ELF-1 (cell line): ENCODE data around the gene MUS81.
"Not testable (repeated sequence)": the region's sequence is repeated elsewhere in the genome, so short reads cannot be mapped to it uniquely, and the experiment has no call there.

Experiments used
- DNase-seq: peaks from one replicate; pipeline ENCODE4 v3.0.0-alpha.2; 2016; ENCODE audit warnings: low read depth, low spot score

MUS81 gene

DNA sequence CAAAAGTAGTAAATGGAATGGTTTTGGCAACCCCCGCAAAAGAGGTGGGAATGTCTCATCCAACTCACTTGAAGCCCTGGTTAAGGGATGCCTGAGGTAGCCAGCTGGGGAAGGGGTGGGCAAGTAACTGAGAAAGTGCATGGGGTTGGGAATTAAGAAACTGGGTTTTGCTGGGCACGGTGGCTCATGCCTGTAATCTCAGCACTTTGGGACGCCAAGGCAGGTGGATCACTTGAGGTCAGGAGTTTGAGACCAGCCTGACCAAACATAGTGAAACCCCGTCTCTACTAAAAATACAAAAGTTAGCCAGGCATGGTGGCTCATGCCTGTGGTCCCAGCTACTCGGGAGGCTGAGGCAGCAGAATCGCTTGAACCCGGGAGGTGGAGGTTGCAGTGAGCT lies 11.5 kb upstream of the MUS81 start:
- not testable (repeated sequence) for DNase-seq

DNA sequence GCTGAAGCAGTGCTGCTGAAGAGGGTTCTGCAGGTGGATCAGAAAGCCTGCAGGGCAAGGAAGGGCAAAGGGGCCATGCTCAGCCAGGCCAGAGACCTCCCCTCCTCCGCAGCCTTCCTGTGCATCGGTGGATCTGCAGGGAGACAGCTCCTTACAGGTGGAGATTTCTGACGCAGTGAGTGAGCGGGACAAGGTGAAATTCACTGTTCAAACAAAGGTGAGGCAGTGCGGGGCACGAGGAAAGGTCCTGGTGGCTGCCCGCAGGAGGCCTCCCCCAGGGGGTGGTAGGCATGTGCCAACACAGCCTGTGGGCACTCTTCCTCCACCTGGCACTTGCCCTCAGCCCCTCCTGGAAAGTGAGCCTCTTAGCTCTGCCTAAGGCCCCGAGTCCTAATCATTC lies 10.9 kb upstream of the MUS81 start:
- DNase-seq: peak; percentile 60

DNA sequence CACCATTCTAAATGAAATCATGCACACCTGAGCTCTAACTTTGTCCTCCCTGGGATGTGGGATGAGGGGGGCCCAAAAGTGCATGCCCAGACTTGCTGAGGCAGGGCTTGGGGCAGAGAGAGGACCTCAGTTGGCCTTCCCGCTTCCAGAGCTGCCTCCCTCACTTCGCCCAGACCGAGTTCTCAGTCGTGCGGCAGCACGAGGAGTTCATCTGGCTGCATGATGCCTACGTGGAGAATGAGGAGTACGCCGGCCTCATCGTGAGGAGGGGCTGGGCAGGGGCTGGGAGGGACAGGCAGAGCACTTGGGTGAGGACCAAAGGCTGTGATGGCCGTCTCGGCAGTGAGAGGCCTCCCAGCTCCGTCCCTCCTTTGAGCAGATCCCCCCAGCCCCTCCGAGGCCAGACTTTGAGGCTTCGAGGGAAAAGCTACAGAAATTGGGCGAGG lies 10.4 kb upstream of the MUS81 start:
- peak; percentile 14 for DNase-seq

GRCh38 chr11:65850217-65851082 lies 9.8 kb upstream of the MUS81 start:
- peak; percentile 25 for DNase-seq

DNA sequence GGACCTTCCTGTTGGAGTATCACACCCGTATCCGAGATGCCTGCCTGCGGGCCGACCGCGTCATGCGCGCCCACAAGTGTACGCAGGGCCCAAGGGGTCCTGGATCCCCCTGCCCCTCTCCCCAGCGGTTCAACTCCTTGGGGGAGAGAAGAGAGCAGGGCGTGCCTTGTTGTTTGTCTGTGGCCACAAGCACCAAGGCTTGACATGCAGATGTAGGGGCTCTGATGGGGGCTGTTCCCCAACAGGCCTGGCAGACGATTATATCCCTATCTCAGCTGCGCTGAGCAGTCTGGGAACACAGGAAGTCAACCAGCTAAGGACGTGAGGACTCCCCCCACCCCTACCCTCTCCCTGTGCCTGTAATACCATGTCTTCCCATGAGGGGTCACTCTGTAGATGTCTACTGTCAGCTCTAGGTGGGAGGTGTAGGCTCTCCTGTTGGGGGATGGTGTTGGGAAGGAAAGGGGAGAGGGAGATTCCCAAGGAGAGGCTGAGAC lies 9.1 kb upstream of the MUS81 start:
- DNase-seq: peak; percentile 91

- DNase-seq: peak; percentile 23
Measured at GRCh38 chr11:65851811-65852507, 8.3 kb upstream of the MUS81 start.

DNA sequence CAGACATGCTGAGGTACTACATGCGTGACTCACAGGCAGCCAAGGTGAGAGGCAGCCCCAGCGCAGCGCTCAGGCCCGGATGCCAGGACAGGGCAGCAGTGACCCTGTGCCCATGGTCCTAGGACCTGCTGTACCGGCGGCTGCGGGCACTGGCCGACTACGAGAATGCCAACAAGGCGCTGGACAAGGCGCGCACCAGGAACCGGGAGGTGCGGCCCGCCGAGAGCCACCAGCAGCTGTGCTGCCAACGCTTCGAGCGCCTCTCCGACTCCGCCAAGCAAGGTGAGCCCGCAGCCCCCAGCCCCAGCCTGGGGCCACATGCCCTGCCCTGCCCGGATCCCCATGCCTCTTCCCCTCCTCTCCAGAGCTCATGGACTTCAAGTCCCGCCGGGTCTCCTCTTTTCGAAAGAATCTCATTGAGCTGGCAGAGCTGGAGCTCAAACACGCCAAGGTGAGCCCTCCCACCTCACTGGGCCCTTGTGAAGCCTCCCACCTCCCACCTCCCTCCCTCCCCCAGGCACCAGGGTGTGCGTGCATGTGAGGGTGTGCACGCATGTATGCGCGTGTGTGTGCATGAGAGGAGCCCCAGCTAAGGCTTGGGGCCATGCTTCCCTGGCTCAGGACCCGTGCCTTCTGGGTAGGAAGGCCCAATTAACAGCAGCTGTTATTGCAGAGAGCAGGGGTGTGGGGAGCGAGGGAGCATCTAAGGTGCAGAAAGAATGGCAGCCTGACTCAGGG lies 7.6 kb upstream of the MUS81 start:
- DNase-seq: peak; percentile 27

DNA sequence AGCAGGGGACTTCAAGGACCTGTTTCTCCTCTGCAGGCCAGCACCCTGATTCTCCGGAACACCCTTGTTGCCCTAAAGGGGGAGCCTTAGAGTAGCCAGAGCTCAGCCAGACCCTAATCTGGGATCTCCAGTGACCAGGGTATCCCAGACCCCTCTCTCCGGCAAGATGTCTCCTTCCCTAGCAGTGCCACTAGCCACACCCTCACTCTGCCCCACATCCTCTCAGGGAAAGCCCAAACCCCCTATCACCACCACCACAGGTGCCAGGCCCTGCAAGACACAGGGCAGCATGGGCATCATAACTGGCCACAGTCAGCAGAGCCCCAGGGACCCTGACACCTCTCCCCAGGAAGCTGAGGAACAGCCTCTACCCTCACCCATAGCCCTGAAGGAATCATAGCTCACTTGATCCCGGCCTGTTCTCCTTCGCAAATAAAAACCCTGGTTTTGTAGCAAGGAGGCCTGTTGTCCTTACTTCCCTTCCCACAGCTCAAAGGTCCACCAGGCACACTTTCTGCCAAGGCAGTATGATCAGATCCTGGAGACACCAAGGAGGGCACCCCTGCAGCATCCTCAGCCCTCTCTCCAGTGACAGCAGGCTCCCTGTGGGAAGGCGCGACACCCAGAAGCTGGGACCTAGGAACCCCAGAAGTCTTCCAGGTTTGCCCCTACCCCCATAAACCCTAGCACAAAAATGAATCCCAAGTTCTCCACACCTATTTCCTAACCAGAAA lies 6.8 kb upstream of the MUS81 start:
- no peak for DNase-seq

DNA sequence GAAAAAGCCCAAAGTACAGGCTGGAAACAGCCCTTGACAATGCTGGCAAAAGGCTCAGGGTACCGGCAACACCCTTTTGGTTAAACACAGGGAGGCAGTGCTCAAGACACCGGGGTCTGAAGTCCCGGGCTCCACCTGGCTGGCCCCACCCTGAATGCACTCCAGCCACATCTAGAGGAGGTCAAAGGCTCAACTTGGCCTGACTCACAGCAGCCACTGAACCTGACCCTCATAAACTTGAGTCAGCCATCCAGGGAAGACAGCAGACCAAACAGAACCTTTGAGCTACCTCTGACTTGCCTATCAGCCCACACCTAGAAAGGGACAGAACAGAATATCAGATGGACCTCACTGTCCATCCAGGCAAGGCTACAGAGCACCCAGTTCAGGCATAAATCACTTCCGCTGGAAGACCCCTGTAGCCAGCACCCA lies 6.1 kb upstream of the MUS81 start:
- DNase-seq: no peak

DNA sequence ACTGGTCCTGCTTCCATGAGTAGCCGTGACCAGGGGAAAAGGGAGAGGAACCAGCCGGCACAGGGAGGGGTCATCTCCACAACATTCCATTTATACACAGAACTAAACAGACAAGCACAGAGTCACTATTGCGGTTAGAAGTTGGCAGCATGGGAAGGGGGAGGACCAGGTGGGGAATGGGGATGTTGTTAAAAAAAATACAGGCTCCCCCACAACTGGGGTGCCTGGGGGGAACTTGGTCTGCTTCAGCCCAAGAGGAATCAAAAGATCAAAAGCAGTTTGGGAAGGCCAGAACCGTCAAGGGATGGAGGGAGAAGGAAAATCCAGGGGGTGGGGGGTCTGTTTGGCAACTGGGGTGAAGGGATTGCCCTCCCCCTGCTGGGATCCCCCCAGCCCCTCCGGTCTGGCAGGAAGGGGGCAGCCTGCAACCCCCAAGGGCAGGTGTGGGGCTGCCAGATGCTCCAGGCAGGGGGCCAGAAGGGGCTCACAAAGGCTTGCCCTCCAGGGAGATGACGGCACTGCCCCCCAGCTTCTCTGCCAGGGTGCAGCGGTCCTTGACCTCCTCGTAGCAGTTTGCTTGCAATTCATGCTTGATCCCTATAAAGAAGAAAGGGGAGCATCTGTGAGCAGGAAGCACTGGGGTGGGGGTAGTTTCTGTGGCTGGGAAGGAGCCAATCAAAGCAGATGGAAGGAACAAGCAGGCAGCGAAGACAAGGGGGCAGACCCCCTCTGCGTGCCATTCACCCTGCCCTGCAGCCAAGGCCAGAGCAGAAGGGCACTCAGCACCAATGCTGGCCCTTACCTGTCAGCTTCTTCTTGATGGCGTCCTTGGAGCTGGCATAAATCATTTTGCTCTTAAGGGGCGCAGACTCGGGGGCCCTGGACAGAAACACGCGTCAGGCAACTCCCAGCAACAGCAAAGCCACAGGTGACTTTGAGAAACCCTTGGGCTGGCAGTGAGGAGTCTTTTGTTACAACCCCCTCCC lies 5.1 kb upstream of the MUS81 start:
- DNase-seq: no peak

DNA sequence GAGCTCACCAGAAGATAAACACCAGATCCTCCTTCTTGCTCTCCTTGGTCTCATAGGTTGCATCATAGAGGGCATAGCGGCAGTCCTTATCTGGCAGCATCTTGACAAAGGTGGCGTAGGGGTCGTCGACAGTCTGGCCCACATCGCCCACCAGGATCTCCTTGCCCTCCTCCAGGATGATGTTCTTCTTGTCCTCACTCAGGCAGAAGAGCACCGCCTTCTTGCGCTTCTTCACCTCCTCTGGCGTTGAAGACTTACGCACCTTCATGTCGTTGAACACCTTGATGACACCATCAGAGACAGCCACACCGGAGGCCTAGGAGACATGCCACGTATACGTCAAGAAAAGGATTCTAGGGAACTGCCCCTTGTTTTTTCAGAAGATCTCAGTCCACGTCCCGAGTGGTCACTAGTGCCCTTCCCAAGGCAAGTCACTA lies 4.3 kb upstream of the MUS81 start:
- DNase-seq: no peak

GRCh38 chr11:65856689-65857499 lies 3.3 kb upstream of the MUS81 start:
- DNase-seq: peak; percentile 81

GRCh38 chr11:65857500-65857852 lies 2.8 kb upstream of the MUS81 start:
- no peak for DNase-seq

GRCh38 chr11:65857853-65858680 lies 2.2 kb upstream of the MUS81 start, which contains the start of gene CFL1:
Gene CFL1 (minus strand): TSS chr11:65858180. CDS start chr11:65858099, 81 bp downstream.
- peak; percentile 99 for DNase-seq

- no peak for DNase-seq
Measured at GRCh38 chr11:65858681-65859087, 1.5 kb upstream of the MUS81 start.

DNA sequence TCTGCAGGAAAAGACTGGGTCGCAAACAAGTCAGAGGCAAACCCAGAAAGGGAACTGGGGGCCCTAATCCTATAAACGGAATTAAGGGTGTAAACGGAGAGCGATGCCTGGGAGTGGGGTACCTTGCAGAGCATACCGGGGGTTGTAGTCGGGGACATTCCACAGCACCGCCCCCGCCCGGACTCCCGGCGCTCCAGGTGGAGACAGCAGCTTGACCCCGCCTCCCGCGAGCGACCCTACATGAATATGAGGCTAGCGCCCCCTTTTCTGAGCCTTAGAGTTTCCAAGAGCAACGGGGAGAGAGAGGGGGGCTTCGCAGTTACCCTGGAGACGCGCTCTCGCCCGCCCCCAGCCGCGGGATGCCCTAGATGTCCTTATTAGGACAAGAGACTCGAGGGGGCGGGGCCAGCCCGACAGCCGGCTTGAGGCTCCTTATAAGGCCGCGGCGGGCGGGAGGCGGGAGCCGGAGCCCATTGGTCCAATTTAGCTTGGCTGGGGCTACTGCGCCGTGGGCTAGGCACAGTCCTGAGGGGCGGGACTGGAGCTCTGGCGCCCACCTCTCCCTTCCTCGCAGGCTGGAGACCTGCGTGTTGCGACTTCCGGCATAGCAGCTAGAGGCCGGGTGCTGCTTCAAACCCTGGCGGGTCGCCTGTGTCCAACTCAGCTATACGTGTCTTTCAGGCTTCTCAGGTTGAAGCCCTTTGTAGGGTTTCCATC lies 980 bp upstream of the MUS81 start:
- peak; percentile 99 for DNase-seq

- DNase-seq: no peak
Measured at GRCh38 chr11:65859812-65860277, 388 bp upstream of the MUS81 start.

- DNase-seq: no peak
Measured at GRCh38 chr11:65861165-65861505, 902 bp downstream of the MUS81 start.
